GM03348 (cell line): ENCODE measurements around the gene POLR2J.
"Not testable (repeated sequence)": the region's sequence is repeated elsewhere in the genome, so short reads cannot be mapped to it uniquely, and the experiment has no call there.

Experiments used
- DNase-seq: peaks from one replicate; pipeline ENCODE4 v3.0.0; 2012; ENCODE audit warnings: low spot score

POLR2J gene

DNA sequence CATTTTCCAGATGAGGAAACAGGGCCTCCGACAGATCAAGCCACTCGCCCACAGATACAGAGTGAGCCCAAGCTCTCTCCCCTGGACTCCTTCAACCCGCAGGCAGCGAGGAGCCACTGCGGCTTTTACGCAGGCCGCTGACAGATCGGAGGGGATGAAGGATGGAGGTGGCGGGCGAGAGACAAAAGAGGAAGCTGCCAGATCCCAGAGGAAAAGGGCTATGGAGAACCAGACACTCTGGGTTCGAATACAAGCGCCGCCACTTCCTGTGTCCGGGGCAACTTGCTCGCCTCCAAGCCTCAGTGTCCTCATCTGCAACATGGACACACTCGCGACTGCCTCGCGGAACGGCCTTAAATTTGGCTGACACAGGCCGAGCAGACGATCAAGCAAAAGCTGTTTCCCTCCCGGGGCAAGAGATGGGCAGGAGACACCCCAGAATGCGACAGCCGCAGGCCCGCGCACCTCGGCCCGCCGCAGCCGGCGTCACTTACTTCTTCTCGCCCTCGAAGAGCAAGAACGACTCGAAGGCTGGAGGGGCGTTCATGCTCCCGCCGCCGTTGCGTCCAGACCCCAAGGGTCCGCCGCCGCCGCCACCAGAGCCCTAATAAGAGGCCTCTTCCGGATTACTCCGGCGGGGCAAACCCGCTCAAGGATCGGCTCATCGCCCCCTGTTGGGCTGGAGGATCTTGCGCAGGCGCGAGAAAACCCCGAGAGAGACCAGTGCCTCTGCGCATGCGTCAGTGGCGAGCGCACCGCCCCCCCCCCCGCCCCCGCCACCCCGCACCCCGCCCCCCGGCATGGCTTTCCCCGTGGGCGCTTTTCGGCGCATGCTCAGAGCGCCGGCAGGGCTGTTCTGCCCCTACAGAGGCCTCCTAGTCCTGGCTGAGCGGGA, at the start of gene POLR2J:
TSS of gene POLR2J (minus strand) at position 609 of the 895 bp plus-strand sequence. CDS start at position 547, 62 bp downstream.
- not testable (repeated sequence) for DNase-seq

DNA sequence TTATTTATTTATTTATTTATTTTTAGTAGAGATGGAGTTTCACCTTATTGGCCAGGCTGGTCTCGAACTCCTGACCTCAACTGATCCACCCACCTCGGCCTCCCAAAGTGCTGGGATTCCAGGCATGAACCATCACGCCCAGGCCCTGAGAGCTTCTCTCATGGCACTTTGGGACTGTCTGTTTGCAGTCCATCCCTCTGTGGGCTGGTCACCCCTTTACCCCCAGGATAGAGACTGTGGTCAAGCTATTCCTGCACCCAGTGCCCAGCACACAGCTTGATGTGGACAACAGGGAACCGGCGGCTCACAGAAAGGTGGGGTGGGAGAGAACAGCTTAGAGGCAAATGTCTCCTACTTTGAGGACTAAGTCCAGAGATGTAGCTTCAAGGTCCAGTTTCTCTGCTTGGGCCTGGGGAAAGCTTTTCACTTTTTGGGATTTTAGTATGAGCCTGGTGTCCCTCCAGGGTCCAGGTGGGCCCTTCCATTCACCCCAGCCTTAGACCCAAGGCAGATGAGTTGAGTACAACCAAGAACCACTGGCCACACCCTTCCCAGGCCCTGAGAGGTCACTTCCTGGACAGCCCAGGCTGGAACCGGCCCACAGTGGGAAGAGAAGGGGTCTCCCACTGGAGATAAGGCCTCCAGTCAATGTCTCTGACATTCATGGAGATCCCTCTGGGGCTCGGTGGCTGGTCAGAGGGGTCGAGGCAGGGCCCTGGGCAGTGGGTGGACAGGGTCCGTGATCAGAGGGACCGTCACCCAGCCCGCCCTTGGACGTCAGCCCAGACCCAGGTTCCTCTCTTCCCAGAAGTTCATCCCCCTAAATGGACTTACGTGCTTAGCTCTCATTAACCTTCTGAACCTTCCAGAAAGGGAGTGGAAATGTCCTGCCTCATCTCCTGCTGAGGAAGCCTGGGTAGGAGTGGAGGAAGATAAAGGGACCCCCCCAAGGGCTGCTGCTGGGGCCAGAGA, 49.4 kb upstream of the POLR2J start:
- not testable (repeated sequence) for DNase-seq

DNA sequence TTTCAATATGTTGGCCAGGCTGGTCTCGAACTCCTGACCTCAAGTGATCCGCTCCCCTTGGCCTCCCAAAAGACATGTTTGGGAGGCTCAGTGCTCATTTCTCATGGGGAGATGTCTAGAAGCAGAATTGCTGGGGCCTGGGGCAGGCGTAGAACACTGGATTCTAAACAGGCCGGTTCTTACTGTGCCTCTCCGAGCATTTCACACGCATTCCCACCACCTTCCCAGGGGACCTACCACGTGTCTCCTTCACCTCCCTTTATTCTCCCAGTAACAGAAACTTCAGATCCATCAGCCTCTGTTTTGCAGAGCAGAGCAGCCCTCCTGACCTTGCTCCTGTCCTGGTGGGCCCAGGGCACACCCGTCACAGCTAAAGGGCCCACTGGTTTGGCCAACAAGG, 48.5 kb upstream of the POLR2J start:
- not testable (repeated sequence) for DNase-seq

DNA sequence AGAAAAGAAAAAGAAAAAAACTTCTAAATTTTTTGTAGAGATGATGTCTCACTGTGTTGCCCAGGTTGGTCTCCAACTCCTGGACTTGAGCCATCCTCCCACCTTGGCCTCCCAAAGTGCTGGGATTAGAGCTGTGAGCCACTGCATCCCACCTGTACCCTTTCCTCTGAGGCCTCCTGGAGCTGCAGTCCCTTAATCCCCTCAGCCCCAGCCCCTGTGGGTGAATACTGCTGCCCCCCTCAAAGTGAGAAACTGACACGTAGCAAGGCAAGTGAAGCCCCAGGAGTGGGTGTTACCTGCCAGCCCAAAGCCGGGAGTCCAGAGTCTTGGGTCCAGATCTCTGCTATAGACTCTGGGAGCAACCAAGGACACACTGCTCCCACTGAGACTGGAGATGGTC, 46.1 kb upstream of the POLR2J start:
- DNase-seq = not testable (repeated sequence)

DNA sequence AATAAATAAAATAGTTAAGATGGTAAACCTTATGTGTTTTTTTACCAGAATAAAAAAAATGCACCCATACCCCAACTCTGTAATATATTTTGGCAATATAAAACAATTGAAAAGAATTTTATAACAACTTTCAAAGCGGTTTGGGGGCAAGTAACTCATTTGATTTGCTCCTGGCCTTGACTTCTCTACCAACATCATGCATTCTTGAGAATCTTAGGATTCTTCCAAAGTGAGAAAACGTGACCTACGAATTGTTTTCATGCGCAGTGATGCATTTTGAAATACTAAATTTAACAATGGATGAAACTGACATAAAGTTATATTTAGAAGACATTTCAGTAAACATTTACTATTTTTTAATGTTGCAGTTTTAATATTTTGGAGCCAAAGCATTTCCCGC, 42.1 kb upstream of the POLR2J start:
- not testable (repeated sequence) for DNase-seq

DNA sequence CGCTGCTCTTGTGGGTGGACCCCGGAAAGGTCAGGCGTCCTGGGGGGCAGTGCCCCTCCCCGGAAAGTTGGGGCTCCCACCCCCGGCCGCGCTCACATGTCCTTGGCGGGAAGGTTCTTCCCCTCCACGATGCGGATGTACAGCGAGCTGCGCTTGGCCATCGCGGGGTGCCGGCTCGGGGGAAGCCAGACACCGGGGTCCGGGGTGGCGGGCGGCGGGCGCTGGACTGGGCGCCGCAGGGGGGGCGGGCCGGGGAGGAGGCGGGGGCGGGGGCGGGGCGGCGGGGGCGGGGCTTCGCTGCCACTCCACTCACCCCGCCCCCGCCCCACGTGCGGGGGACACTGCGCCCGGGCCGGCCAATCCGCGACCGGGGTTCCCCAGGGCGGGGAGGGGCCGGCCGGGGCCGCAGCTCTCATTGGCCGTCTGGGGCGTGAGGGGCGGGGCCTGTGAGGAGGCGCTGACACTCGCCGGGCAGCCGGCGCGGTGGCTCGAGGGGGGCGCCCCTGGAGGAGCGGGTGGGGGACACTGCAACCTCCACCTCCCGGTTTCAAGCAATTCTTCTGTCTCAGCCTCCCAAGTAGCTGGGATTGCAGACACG, 38.9 kb upstream of the POLR2J start, which contains the start of gene RASA4B:
TSS of gene RASA4B (minus strand) at position 228 of the 598 bp plus-strand sequence. CDS start at position 161, 67 bp downstream.
- DNase-seq = not testable (repeated sequence)

DNA sequence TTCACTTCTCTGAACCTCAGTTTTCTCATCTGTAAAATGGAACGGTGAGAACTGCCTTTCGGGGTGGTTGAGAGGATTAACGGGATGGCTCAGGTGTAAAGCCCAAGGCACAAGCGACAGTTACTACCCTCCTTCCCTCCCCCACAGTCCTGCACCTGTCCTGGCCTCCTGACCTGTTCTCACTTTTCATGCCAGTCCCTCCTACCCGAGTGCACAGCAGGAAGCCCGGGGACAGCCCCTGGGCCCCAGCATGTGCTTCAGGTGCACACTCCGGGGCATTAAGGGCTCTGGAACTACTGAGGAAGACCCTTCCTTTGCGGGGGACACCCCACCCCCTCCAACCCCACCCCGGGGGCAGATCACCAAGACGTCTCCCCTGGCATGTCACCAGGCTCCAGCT, 38.2 kb upstream of the POLR2J start:
- not testable (repeated sequence) for DNase-seq

DNA sequence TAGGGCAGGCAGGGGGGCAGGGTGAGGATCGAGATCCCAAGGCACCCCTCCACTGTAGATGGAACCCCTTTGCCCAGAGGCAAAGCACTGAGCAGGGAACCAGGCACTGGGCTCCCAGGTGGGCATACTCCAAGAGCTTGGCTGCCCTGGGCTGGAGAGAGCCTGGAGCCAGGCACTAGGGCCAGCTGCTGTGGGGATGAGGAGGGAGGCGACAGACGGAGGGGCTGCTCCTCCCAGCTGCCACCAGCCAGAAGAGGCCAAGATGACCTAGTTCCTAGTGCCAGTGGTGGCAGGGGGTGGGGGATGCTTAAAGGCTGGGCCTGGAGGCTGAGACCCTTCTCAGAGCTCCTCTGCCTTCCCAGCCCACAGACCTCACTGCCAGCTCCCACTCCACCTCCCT, 37.2 kb upstream of the POLR2J start:
- not testable (repeated sequence) for DNase-seq

DNA sequence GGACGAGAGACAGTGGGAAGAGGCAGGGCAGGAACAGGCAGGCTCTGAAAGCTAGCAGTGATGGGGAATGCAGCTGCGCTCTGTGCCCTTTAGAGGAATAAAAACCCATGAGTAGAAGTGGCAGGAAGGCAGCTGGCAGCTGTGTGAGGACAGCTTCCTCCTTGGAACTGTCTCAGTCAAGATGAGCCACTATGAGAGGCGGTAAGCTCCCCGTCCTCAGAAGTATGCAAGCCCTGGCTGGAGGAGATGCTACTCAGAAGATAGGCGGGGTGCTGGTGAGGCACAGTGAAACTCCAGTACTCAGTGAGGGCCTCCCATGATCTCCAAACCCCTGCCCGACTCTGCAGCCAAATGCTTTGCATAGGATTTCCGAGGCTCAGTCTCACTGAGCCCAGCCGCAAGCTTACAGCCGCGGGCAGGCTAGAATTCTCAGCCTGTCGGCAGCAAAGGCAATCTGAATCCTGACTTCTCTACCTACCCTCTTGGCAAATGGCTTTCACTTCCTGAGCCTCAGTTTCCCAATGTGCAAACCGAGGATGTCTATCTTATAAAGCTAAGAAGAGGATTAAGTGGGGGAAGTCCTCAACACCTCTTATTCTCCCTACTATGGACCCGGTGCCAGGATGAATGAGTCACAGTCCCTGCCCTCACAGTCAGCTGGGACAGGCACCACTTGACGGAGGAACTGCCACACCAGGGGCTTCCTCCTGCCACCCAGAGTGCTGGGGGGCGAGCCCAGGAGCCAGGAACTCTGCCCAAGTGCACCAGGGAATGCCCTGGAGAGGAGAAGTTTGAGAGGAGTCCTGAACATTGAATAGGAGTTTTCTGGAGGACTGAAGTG, 36.4 kb upstream of the POLR2J start:
- not testable (repeated sequence) for DNase-seq

DNA sequence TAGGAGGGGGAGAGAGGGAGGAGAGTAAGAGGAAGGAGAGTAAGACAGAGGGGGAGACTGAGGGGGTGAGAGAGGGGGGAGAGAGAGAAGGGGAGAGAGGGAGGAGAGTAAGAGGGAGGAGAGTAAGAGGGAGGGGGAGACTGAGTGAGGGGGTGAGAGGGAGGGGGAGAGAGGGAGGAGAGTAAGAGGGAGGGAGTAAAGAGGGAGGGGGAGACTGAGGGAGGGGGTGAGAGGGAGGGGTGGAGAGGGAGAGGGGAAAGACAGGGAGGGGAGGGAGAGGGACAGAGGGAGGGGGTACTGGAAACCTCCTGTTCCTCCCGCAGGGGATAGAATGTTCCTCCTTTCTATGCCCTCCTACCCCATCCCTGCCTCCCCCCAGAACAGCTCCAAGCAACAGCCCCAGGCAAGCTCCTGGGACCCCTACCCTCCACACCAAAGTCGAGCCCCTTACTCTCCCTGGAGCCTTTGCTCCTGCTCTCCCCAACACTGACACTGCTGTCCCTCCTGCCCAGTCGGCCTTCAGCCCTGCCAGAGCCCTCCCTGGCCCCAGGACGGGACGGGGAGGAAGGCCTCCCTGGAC, 34.0 kb upstream of the POLR2J start:
- not testable (repeated sequence) for DNase-seq

DNA sequence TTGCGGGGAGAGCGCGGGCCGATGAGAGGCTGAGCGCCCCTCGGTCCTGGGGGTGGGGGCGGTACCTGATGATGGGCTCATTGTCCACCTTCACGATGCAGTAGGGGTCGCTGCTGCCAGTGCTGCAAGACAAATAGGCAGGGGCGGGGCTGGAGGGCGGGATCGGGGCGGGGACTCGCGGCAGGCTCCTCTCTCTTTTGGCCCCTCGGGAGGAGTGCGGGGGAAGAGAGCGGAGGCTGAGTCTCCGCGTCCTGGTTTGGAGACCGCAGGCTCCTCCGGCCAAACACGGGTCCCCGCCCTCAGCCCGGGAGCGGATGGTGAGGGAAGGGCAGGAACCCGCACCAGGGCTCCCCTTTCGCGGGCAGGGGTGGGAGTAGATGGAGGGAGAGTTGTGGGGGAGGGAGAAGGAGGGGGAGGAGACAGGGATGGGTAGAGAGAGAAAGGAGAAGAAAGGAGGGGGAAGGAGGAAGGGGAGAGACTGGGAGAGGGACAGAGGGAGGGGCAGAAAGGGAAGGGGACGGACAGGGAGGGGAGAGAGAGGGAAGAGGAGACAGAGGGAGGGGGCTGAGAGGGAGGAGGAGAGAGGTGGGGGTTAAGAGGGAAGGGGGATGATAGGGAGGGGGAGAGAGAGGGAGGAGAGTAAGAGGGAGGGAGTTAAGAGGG, 33.3 kb upstream of the POLR2J start:
- DNase-seq = not testable (repeated sequence)

DNA sequence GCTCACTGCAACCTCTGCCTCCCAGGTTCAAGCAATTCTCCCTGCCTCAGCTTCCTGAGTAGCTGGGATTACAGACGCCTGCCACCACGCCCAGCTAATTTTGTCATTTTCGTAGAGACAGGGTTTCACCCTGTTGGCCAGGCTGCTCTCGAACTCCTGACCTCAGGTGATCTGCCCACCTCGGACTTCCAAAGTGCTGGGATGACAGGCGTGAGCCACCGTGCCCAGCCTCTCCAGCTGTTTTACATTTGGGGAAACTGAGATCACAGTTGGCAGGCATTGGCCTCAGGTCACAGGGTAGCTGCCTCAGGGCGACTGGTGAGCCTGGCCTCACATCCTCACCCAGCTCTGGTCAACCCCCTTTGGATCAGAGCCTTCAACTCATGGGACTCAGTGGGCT, 31.9 kb upstream of the POLR2J start:
- not testable (repeated sequence) for DNase-seq

DNA sequence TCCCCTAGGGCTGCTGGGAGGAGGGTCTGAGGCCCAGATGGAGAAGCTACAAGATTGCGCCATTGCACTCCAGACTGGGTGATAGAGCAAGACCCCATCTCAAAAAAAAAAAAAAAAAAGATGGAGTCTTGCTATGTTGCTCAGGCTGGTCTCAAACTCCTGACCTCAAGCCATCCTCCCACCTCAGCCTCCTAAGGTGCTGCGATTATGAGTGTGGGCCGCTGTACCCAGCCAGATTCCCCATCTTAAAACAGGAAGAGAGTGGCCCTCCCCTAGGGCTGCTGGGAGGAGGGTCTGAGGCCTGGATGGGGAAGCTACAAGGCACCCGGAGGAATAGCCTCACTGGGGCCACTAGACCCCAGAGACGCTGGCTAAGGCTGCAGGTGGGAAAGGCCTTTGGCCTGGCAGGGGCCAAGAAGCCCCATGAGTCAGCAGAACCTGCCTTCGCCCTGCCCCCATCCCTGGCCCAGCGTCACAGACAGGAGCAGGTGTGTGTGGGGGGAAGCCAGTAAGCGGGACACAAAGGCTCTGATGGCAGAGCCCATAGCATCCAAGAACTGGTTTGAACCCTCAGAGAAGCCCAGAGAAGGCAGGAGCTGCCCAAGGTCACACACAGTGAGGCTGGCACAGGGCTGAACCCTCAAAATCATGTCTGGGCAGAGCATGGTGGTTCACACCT, 28.8 kb upstream of the POLR2J start:
- not testable (repeated sequence) for DNase-seq

DNA sequence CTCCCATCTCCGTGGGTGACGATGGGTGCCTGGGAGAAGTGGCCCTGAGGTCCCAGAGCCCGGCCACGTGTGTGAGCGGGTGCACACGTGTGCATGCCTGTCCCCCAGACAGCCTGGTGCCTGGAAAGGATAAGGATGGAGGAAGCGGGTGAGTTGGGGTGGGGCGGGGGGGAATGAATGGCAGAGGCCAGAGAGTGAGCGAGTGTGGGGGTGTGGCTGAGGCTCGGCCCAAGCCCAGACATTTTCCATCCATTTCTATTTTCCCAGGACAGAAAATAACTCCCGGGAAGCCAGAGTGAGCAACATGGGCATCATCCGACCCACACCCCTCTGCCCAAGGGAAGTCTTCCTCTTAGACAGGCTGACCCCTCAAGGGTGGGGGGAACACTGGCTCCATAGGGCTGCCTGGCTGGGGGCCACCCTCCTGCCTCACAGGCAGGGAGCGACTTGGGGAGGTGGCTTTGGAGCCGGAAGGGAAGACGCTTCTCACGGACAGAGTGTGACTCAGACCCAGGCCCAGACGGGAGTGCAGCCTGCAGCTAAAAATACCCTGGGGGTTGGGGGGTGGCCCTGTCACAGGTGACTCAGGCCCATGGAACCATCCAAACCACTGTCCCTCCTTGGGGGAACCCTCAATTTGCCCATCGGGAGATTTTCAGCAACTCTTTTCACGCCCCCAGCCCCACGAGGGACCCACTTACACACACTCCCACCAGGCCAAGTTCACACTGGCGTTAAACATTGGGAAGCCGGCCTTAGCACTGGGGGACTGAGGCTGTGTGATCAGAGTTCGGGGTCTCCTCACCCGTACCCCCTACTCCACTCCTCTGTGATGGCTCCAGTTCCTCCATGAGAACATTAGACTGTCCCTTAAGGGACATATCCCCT, 26.8 kb upstream of the POLR2J start:
- DNase-seq = not testable (repeated sequence)

DNA sequence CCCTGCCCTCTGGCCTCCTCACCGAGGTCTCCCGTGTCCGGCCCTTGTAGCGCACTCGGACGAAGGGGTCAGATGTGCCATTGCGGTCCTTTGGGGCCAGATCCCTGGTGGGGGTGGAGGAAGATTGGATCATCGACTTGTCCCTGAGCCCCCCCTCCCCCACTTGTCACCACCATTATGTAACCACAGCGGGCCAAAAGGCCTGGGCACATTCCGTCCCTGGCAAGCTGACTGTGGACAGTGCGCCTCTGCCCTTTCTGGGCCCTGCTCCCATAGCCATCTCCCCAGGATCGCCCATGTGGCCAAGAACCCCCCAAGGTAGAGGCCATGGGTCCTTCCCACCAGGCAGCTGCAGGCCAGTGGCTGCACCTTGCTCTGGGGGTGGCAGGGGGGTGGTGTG, 24.4 kb upstream of the POLR2J start:
- DNase-seq = not testable (repeated sequence)

DNA sequence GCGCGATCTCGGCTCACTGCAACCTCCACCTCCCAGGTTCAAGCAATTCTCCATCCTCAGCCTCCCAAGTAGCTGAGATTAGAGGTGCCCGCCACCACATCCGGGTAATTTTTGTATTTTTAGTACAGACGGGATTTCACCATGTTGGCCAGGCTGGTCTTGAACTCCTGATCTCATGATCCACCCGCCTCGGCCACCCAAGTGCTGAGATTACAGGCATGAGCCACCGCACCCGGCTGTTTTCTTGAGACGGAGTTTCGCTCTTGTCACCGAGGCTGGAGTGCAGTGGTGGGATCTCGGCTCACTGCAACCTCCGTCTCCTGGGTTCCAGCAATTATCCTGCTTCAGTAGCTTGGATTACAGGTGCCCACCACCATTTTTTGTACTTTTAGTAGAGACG, 19.6 kb upstream of the POLR2J start:
- DNase-seq = not testable (repeated sequence)

DNA sequence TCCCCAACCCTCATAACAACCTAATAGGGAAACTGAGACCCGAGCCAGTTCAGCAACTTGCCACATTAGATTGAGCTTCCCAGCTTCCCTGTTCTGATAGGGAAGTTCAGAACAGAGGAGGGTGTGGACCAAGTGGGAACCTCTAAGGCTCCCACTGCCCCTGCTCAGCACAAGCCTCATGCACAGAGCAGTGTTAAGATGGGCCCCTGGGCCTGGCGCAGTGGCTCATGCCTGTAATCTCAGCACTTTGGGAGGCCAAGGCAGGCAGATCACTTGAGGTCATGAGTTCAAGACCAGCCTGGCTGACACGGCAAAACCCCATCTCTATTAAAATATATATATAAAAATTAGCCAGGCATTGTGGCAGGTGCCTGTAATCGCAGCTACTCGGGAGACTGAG, 18.6 kb upstream of the POLR2J start:
- DNase-seq = not testable (repeated sequence)

DNA sequence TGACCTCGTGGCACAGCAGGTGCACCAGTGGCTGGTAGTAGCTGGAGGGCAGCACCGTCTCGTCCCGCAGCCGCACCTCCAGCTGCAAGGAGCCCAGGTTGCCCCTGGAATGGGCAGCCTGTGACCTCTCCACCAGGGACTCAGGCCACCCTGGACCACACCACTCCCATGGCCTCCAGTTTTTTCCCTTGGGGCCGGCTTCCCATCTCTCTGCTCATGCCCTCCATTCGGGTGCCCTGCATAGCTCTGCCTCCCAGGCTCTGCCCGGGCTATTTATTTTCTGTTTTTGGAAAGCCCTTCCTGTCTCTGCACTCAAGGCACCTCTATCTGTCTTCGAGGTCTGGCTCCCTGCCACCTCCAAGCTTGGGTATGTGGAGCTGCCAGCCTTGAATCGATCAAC, 18.1 kb upstream of the POLR2J start:
- DNase-seq = not testable (repeated sequence)
